Endothelial cell of umbilical vein (primary cell): ENCODE data around the gene PFDN1. TPM values are rescaled to one million over a fixed set of nuclear protein-coding genes. Genes with fewer than 3 reads are reported as not detected.

ENCODE experiments used
- BruUV-seq: library from RNA; stranded (reverse); fragments of 400-500 nt; replicated peaks from 2 replicates; lab custom pipeline; 2021; lab: Mats Ljungman, UMichigan
- CTCF ChIA-PET: fragments of 300-600, 350-600 bp; sonication (Branson Sonifier 250); formaldehyde crosslinking; loops from one replicate; lab custom pipeline; 2021; ENCODE audit warnings: antibody characterized with exemption, inconsistent platforms; lab: Charles Lee
- POLR2A ChIA-PET: fragments of 300-600, 350-600 bp; sonication (Branson Sonifier 250); formaldehyde crosslinking; loops from one replicate; lab custom pipeline; 2021; ENCODE audit warnings: antibody characterized with exemption, inconsistent platforms; lab: Charles Lee
- DNase-seq: peaks from one replicate; pipeline ENCODE4 v3.0.0-alpha.2; 2011; ENCODE audit warnings: low read depth, low spot score
- FAIRE-seq: peaks from 2 replicates; lab custom pipeline; 2011; peaks lifted over from hg19 to GRCh38; lab: Jason Lieb, UNC
- H2AFZ ChIP-seq: 2 replicates; pipeline ENCODE4 v1.6.0; 2012; ENCODE audit warnings: low read depth, low read length, control low read depth, inconsistent platforms
- H3K27ac ChIP-seq: 2 replicates; pipeline ENCODE4 v1.5.1; 2011; ENCODE audit warnings: low read depth, mild to moderate bottlenecking, control low read depth, low read length, moderate library complexity; ENCODE audit not compliant: insufficient read depth
- H3K27me3 ChIP-seq, 2 experiments: 2 replicates each; pipeline versions ENCODE4 v1.6.0 to v1.6.1; 2011; ENCODE audit warnings: low read length in 2 of 2, mixed read lengths in 1 of 2; ENCODE audit not compliant: control insufficient read depth in 2 of 2, insufficient read depth in 2 of 2
- H3K36me3 ChIP-seq, 2 experiments: 2 replicates in 1 of 2; 3 replicates in 1 of 2; pipeline ENCODE4 v1.5.1; 2011; ENCODE audit warnings: low read length in 2 of 2, mild to moderate bottlenecking in 1 of 2, moderate library complexity in 1 of 2; ENCODE audit not compliant: control insufficient read depth in 2 of 2, insufficient read depth in 2 of 2; ENCODE audit errors: extremely low read depth in 1 of 2
- H3K4me1 ChIP-seq: 3 replicates; pipeline ENCODE4 v1.5.1; 2011; ENCODE audit warnings: mild to moderate bottlenecking, low read length; ENCODE audit not compliant: control insufficient read depth, insufficient read depth; ENCODE audit errors: extremely low read depth
- H3K4me2 ChIP-seq: 2 replicates; pipeline ENCODE4 v1.6.1; 2011; ENCODE audit warnings: low read length, control low read depth, mixed read lengths; ENCODE audit not compliant: insufficient read depth
- H3K4me3 ChIP-seq, 3 experiments: fragments of 200-600 bp in 1 of 3; sonication (generic), shearing (Covaris generic) in 1 of 3; replicated peaks in 1 of 3; 2 replicates each; pipeline ENCODE4 v1.5.1; 2011 to 2016; ENCODE audit warnings: control low read depth in 3 of 3, low read length in 3 of 3, mild to moderate bottlenecking in 2 of 3, inconsistent platforms in 1 of 3, low read depth in 1 of 3, moderate library complexity in 1 of 3; ENCODE audit not compliant: insufficient read depth in 1 of 3
- H3K79me2 ChIP-seq: 2 replicates; pipeline ENCODE4 v1.6.0; 2012; ENCODE audit warnings: low read length, inconsistent platforms; ENCODE audit not compliant: control insufficient read depth, insufficient read depth
- H3K9ac ChIP-seq: replicated peaks from 2 replicates; pipeline ENCODE3; 2011; ENCODE audit warnings: low read length, control low read depth; ENCODE audit not compliant: insufficient read depth; ENCODE audit errors: extremely low read depth
- H3K9me1 ChIP-seq: replicated peaks from 3 replicates; pipeline ENCODE4 v1.6.0; 2011; ENCODE audit warnings: mild to moderate bottlenecking, low read length; ENCODE audit not compliant: control insufficient read depth, insufficient read depth; ENCODE audit errors: extremely low read depth
- H3K9me3 ChIP-seq: replicated peaks from 2 replicates; pipeline ENCODE4 v1.5.1; 2012; ENCODE audit warnings: low read length, inconsistent platforms; ENCODE audit not compliant: control insufficient read depth, insufficient read depth
- H4K20me1 ChIP-seq: replicated peaks from 2 replicates; pipeline ENCODE3; 2011; ENCODE audit warnings: mild to moderate bottlenecking, low read length; ENCODE audit not compliant: control insufficient read depth, insufficient read depth; ENCODE audit errors: extremely low read depth
- CTCF ChIP-seq, 2 donors: IDR thresholded peaks; 1 replicate in 1 of 2; 2 replicates in 1 of 2; pipeline ENCODE4 v1.5.1; 2011; ENCODE audit warnings: low read length in 2 of 2, mild to moderate bottlenecking in 2 of 2, moderate library complexity in 2 of 2, control low read depth in 1 of 2, inconsistent platforms in 1 of 2, low read depth in 1 of 2; ENCODE audit not compliant: insufficient read depth in 1 of 2; ENCODE audit errors: extremely low read depth in 1 of 2
- EZH2 ChIP-seq: IDR thresholded peaks from 2 replicates; pipeline ENCODE4 v1.6.1; 2012; ENCODE audit warnings: borderline replicate concordance, low read depth, mild to moderate bottlenecking, moderate library complexity, low read length, inconsistent platforms; ENCODE audit not compliant: severe bottlenecking
- FOS ChIP-seq: IDR thresholded peaks from 2 replicates; pipeline ENCODE4 v1.6.1; 2011; ENCODE audit warnings: mild to moderate bottlenecking, low read length, moderate library complexity, borderline replicate concordance; ENCODE audit not compliant: insufficient read depth
- GATA2 ChIP-seq: IDR thresholded peaks from 2 replicates; pipeline ENCODE4 v1.7.0; 2011; ENCODE audit warnings: low read depth, mild to moderate bottlenecking, moderate library complexity, mixed read lengths, low read length; ENCODE audit not compliant: insufficient read length, insufficient read depth
- JUN ChIP-seq: IDR thresholded peaks from 2 replicates; pipeline ENCODE4 v1.6.1; 2011; ENCODE audit warnings: borderline replicate concordance, low read depth; ENCODE audit not compliant: insufficient read length, insufficient read depth
- MAX ChIP-seq: IDR thresholded peaks from 2 replicates; pipeline ENCODE4 v1.6.1; 2011; ENCODE audit not compliant: insufficient read depth, insufficient read length
- MYC ChIP-seq: IDR thresholded peaks from one replicate; pipeline ENCODE4 v1.6.1; 2011; ENCODE audit warnings: mild to moderate bottlenecking, low read depth, low read length
- POLR2A ChIP-seq: IDR thresholded peaks from 2 replicates; pipeline ENCODE4 v1.6.1; 2012; ENCODE audit warnings: low read depth, mild to moderate bottlenecking, control low read depth, low read length
- POLR2AphosphoS5 ChIP-seq: IDR thresholded peaks from 2 replicates; pipeline ENCODE4 v1.6.1; 2012; ENCODE audit warnings: low read depth, mild to moderate bottlenecking, control low read depth, low read length, moderate library complexity; ENCODE audit not compliant: insufficient read depth
- dilution Hi-C: fragments of 300-500 bp; cut with MboI; formaldehyde crosslinking; loops from one replicate; pipeline ENCODE4 v1.15.0; 2019; ENCODE audit warnings: low sequenced_read_pairs; ENCODE audit not compliant: extremely low pct_ligation_motif_present
- intact Hi-C: fragments of 100-400 bp; cut with micrococcal nuclease; formaldehyde crosslinking; loops from one replicate; pipeline ENCODE4 v1.10.0; 2022
- polyA plus RNA-seq, 4 experiments: library from polyadenylated mRNA; depleted of rRNA in 3 of 4; stranded (reverse) in 3 of 4; unstranded in 1 of 4; fragments of >200 nt; gene quantifications; 2 replicates each; pipeline versions ENCODE4 v1.2.1 to v1.2.3, GENCODE V29; 2011 to 2012; ENCODE audit warnings: missing spikeins in 1 of 4
- total RNA-seq: library from RNA; stranded (reverse); gene quantifications from 2 replicates; pipeline ENCODE4 v1.2.3, GENCODE V29; 2021

The PFDN1 gene
- total and polyA plus RNA-seq, 2 donors (not counting 3 experiments of a cell fraction or from before 2014, with no cell fraction given): 107 to 158 TPM

- TF ChIP-seq CTCF (IDR thresholded peaks at IDR 0.05; ENCODE audit: extremely low read depth in 1 of 2, insufficient read depth in 1 of 2, low read depth in 1 of 2, low read length in 2 of 2) (no peak), MYC (no peak), MAX (no peak), FOS (no peak), EZH2 (no peak), POLR2A (no peak), GATA2 (no peak), POLR2AphosphoS5 (no peak), JUN (no peak)
- dilution Hi-C loops: no loop called here
- no peak overlapping the region for H3K4me2 ChIP-seq
- H3K27ac ChIP-seq: no peak overlapping the region
- FAIRE-seq: no peak
- H3K9ac ChIP-seq: no peak overlapping the region
- H3K79me2 ChIP-seq: peaks cover 21% of the 10 kb centered on the region
- H2AFZ ChIP-seq: no peak overlapping the region
- H3K9me3 ChIP-seq: no peaks in the 10 kb centered on the region
- peaks cover 30% of the 10 kb centered on the region for H3K4me1 ChIP-seq
- ChIA-PET CTCF (interaction anchor here (1.8 to 16.7 kb wide), 3 partner anchors 14 to 103 kb away, joined by 5 to 1214 read pairs (median 8); no protein-coding TSS in a partner anchor), POLR2A (no interaction called here)
- H4K20me1 ChIP-seq: no peaks in the 10 kb centered on the region
- no peaks in the 10 kb centered on the region for H3K9me1 ChIP-seq
- no peak overlapping the region for H3K4me3 ChIP-seq
- no peaks in the 10 kb centered on the region for H3K27me3 ChIP-seq
- BruUV-seq: no TSS peak
- intact Hi-C loops: no loop called here
- DNase-seq: no peak
- H3K36me3 ChIP-seq: no peaks in the 10 kb centered on the region
Measured at GRCh38 chr5:140349244-140349643, 46.3 kb upstream of the PFDN1 start.
